ENCODE results near the gene BMPR1B. TPM values are rescaled to one million over a fixed set of nuclear protein-coding genes. Genes with fewer than 3 reads are reported as not detected.

The BMPR1B gene
- total RNA-seq, 2 experiments from 2014 or later: not detected

- intact Hi-C loops (cut with DNase I, micrococcal nuclease): no loop called here
- H3K27ac Mint-ChIP-seq: no peak overlapping the region
- DNase-seq (no peak), ATAC-seq (no peak)
- no peak overlapping the region for H3K4me3 Mint-ChIP-seq
- POLR2A ChIA-PET: no interaction called here
- no peaks in the 10 kb centered on the region for H3K9me3 Mint-ChIP-seq (ENCODE audit: low read depth)
- CTCF ChIA-PET: no interaction called here
- H3K27me3 Mint-ChIP-seq: peaks cover 5% of the 10 kb centered on the region
- no peaks in the 10 kb centered on the region for H3K4me1 Mint-ChIP-seq
- H3K36me3 Mint-ChIP-seq (ENCODE audit: low read depth): no peaks in the 10 kb centered on the region
These were observed 85.5 kb downstream of the BMPR1B start for GRCh38 chr4:94843216-94843615.

GRCh38 chr4:94848326-94848725, 90.6 kb downstream of the BMPR1B start:
- Mint-ChIP-seq H3K4me3 (no peak overlapping the region), H3K27me3 (peaks cover 8% of the 10 kb centered on the region), H3K36me3 (ENCODE audit: low read depth) (no peaks in the 10 kb centered on the region), H3K27ac (no peak overlapping the region), H3K4me1 (no peaks in the 10 kb centered on the region), H3K9me3 (ENCODE audit: low read depth) (no peaks in the 10 kb centered on the region)
- CTCF ChIA-PET: interaction anchor here (0.6 kb wide), 1 partner anchor 212 kb away, joined by 3 read pairs; no protein-coding TSS in a partner anchor
- ATAC-seq (no peak), DNase-seq (no peak)
- intact Hi-C loops (cut with DNase I, micrococcal nuclease): no loop called here
- POLR2A ChIA-PET: no interaction called here

GRCh38 chr4:94849901-94850300, 92.1 kb downstream of the BMPR1B start:
- ATAC-seq: no peak
- ChIA-PET CTCF (no interaction called here), POLR2A (no interaction called here)
- Mint-ChIP-seq H3K4me1 (no peaks in the 10 kb centered on the region), H3K27ac (no peak overlapping the region), H3K36me3 (ENCODE audit: low read depth) (no peaks in the 10 kb centered on the region), H3K4me3 (no peak overlapping the region), H3K9me3 (ENCODE audit: low read depth) (no peaks in the 10 kb centered on the region), H3K27me3 (peaks cover 8% of the 10 kb centered on the region)
- intact Hi-C loops (cut with DNase I, micrococcal nuclease): no loop called here
- DNase-seq: no peak

- Mint-ChIP-seq H3K27me3 (peaks cover 3% of the 10 kb centered on the region), H3K9me3 (ENCODE audit: low read depth) (no peaks in the 10 kb centered on the region), H3K4me1 (no peaks in the 10 kb centered on the region), H3K27ac (no peak overlapping the region), H3K36me3 (ENCODE audit: low read depth) (no peaks in the 10 kb centered on the region), H3K4me3 (no peak overlapping the region)
- ChIA-PET POLR2A (no interaction called here), CTCF (no interaction called here)
- DNase-seq (no peak), ATAC-seq (no peak)
- intact Hi-C loops (cut with DNase I, micrococcal nuclease): no loop called here
These were observed 94.9 kb downstream of the BMPR1B start for GRCh38 chr4:94852616-94853015.

DNA sequence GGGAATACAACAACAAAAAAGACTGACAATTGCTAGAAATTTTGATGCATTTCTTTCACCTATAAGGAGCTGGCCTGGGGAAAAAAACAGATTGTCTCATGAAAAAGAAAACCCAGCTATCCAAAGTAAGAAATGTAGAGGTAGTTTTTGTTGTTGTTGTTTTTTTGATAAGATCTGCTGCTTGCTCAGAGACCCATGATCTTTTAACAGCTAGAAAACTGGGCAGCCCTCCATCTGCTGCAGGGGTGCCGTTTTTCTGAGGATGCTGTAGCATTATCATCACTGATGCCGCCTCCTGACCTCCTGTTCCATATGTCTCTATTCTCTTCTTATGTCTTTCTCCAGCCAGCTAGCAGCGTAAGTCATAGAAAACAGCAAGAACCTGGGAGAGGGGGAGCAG, 98.3 kb downstream of the BMPR1B start:
- no peak for ATAC-seq
- no peaks in the 10 kb centered on the region for H3K9me3 Mint-ChIP-seq (ENCODE audit: low read depth)
- no peak overlapping the region for H3K4me3 Mint-ChIP-seq
- H3K27me3 Mint-ChIP-seq: no peaks in the 10 kb centered on the region
- POLR2A ChIA-PET: no interaction called here
- H3K27ac Mint-ChIP-seq: no peak overlapping the region
- no peaks in the 10 kb centered on the region for H3K36me3 Mint-ChIP-seq (ENCODE audit: low read depth)
- CTCF ChIA-PET: interaction anchor here (1.0 to 1.4 kb wide), 2 partner anchors 58 to 221 kb away, joined by 3 read pairs; no protein-coding TSS in a partner anchor
- DNase-seq: no peak
- no peaks in the 10 kb centered on the region for H3K4me1 Mint-ChIP-seq
- intact Hi-C loops (cut with DNase I, micrococcal nuclease): no loop called here

GRCh38 chr4:94870146-94870545, 112.4 kb downstream of the BMPR1B start:
- Mint-ChIP-seq H3K4me1 (no peaks in the 10 kb centered on the region), H3K36me3 (ENCODE audit: low read depth) (no peaks in the 10 kb centered on the region), H3K27me3 (no peaks in the 10 kb centered on the region), H3K4me3 (no peak overlapping the region), H3K27ac (no peak overlapping the region), H3K9me3 (ENCODE audit: low read depth) (no peaks in the 10 kb centered on the region)
- DNase-seq: no peak
- ChIA-PET POLR2A (no interaction called here), CTCF (no interaction called here)
- intact Hi-C loops (cut with DNase I, micrococcal nuclease): no loop called here
- no peak for ATAC-seq

DNA sequence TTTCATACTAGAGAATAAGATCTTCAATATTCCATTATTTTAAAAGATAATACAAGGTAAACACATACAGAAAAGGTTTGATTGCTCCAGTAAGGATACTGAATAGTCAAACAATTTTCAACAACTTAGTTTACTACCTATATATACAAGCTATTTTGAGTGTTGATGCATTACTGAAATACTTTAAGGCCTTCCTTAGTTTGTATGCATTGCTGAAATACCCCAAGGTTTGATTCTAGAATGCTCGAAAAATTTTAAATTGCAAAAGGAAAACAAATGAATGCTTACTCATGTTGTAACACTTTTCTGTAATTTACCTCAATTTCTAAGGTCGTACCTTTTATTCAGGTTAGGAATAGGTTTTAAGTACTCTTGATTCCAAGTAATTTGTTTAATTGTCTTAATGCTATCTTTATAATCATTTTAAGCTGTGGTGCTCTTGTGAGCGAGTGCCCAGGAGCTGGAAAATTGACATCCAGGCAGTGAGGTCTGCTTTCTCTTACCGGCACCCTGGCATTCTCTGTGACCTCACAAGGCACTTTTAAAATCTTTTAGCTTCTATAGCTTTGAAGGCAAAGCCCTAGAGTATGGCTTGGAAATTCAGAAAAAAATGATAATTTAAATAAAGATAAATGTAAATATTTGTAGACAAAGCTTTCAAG, 114.0 kb downstream of the BMPR1B start:
- ChIA-PET CTCF (no interaction called here), POLR2A (no interaction called here)
- ATAC-seq (no peak), DNase-seq (no peak)
- H3K27me3 Mint-ChIP-seq: no peaks in the 10 kb centered on the region
- no peaks in the 10 kb centered on the region for H3K36me3 Mint-ChIP-seq (ENCODE audit: low read depth)
- intact Hi-C loops (cut with DNase I, micrococcal nuclease): no loop called here
- no peak overlapping the region for H3K27ac Mint-ChIP-seq
- no peak overlapping the region for H3K4me3 Mint-ChIP-seq
- H3K4me1 Mint-ChIP-seq: no peaks in the 10 kb centered on the region
- no peaks in the 10 kb centered on the region for H3K9me3 Mint-ChIP-seq (ENCODE audit: low read depth)

GRCh38 chr4:94877973-94878372, 120.2 kb downstream of the BMPR1B start:
- no peaks in the 10 kb centered on the region for H3K36me3 Mint-ChIP-seq (ENCODE audit: low read depth)
- POLR2A ChIA-PET: no interaction called here
- H3K27ac Mint-ChIP-seq: no peak overlapping the region
- no peak overlapping the region for H3K4me3 Mint-ChIP-seq
- no peaks in the 10 kb centered on the region for H3K27me3 Mint-ChIP-seq
- H3K9me3 Mint-ChIP-seq (ENCODE audit: low read depth): no peaks in the 10 kb centered on the region
- CTCF ChIA-PET: no interaction called here
- intact Hi-C loops (cut with DNase I, micrococcal nuclease): no loop called here
- no peaks in the 10 kb centered on the region for H3K4me1 Mint-ChIP-seq
- no peak for DNase-seq
- ATAC-seq: no peak

- no peak for DNase-seq
- no peaks in the 10 kb centered on the region for H3K36me3 Mint-ChIP-seq (ENCODE audit: low read depth)
- intact Hi-C loops (cut with DNase I, micrococcal nuclease): no loop called here
- H3K27me3 Mint-ChIP-seq: no peaks in the 10 kb centered on the region
- POLR2A ChIA-PET: no interaction called here
- H3K4me3 Mint-ChIP-seq: no peak overlapping the region
- no peak overlapping the region for H3K27ac Mint-ChIP-seq
- no peak for ATAC-seq
- CTCF ChIA-PET: no interaction called here
- no peaks in the 10 kb centered on the region for H3K9me3 Mint-ChIP-seq (ENCODE audit: low read depth)
- no peaks in the 10 kb centered on the region for H3K4me1 Mint-ChIP-seq
These were observed 123.2 kb downstream of the BMPR1B start for GRCh38 chr4:94880956-94881355.

DNA sequence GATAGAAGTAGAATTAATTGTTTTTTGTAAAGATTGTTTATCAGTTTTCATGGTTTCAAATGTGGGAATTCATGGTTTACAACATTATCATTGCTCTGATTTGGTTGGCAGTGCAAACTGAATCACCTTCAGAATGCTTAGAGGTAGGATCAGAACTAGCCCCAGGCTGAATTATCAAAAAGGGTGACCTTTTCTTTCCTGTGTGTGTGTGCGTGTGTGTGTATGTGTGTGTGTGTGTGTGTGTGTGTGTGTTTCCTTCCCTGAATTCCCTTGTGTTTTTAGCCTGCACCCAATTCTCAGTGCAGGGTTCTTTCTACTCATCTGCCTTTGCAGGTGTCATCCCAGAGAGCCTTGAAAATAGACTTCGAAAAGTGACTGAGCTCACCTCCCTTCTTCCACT, 125.0 kb downstream of the BMPR1B start:
- Mint-ChIP-seq H3K36me3 (ENCODE audit: low read depth) (no peaks in the 10 kb centered on the region), H3K27ac (no peak overlapping the region), H3K4me1 (no peaks in the 10 kb centered on the region), H3K9me3 (ENCODE audit: low read depth) (no peaks in the 10 kb centered on the region), H3K4me3 (no peak overlapping the region), H3K27me3 (peaks cover 2% of the 10 kb centered on the region)
- DNase-seq (no peak), ATAC-seq (no peak)
- CTCF ChIA-PET: interaction anchor here (0.7 kb wide), 1 partner anchor 12 kb away, joined by 3 read pairs; no protein-coding TSS in a partner anchor
- intact Hi-C loops (cut with DNase I, micrococcal nuclease): no loop called here
- POLR2A ChIA-PET: no interaction called here

GRCh38 chr4:94887027-94887426, 129.3 kb downstream of the BMPR1B start:
- Mint-ChIP-seq H3K36me3 (ENCODE audit: low read depth) (no peaks in the 10 kb centered on the region), H3K4me3 (no peak overlapping the region), H3K4me1 (no peaks in the 10 kb centered on the region), H3K27ac (no peak overlapping the region), H3K9me3 (ENCODE audit: low read depth) (peaks cover 2% of the 10 kb centered on the region), H3K27me3 (peaks cover 2% of the 10 kb centered on the region)
- ATAC-seq (no peak), DNase-seq (no peak)
- ChIA-PET POLR2A (no interaction called here), CTCF (no interaction called here)
- intact Hi-C loops (cut with DNase I, micrococcal nuclease): no loop called here

- H3K4me1 Mint-ChIP-seq: no peaks in the 10 kb centered on the region
These were observed 131.8 kb downstream of the BMPR1B start for GRCh38 chr4:94889523-94889922.

GRCh38 chr4:94889946-94890345, 132.2 kb downstream of the BMPR1B start:
- H3K27ac Mint-ChIP-seq: no peak overlapping the region
- peaks cover 2% of the 10 kb centered on the region for H3K27me3 Mint-ChIP-seq
- peaks cover 2% of the 10 kb centered on the region for H3K9me3 Mint-ChIP-seq (ENCODE audit: low read depth)
- ATAC-seq (no peak), DNase-seq (no peak)
- H3K4me1 Mint-ChIP-seq: no peaks in the 10 kb centered on the region
- ChIA-PET POLR2A (no interaction called here), CTCF (no interaction called here)
- intact Hi-C loops (cut with DNase I, micrococcal nuclease): no loop called here
- H3K36me3 Mint-ChIP-seq (ENCODE audit: low read depth): no peaks in the 10 kb centered on the region
- H3K4me3 Mint-ChIP-seq: no peak overlapping the region

More at GRCh38 chr4:94889523-94889922, 131.8 kb downstream of the BMPR1B start:
- H3K36me3 Mint-ChIP-seq (ENCODE audit: low read depth): no peaks in the 10 kb centered on the region
- CTCF ChIA-PET: no interaction called here
- H3K27ac Mint-ChIP-seq: no peak overlapping the region
- DNase-seq (no peak), ATAC-seq (no peak)
- H3K27me3 Mint-ChIP-seq: peaks cover 2% of the 10 kb centered on the region
- H3K4me3 Mint-ChIP-seq: no peak overlapping the region
- intact Hi-C loops (cut with DNase I, micrococcal nuclease): no loop called here
- H3K9me3 Mint-ChIP-seq (ENCODE audit: low read depth): peaks cover 2% of the 10 kb centered on the region
- POLR2A ChIA-PET: no interaction called here
